GM12801 (cell line): ENCODE data around the gene GP1BA.

ENCODE experiments used
- CTCF ChIP-seq: IDR thresholded peaks from one replicate; pipeline ENCODE4 v1.5.1; 2011; ENCODE audit warnings: control low read depth; ENCODE audit not compliant: insufficient read length; ENCODE audit errors: extremely low read depth

The GP1BA gene

GRCh38 chr17:4898927-4899326 lies 33.1 kb upstream of the GP1BA start:
- TF ChIP-seq CTCF = no peak

- TF ChIP-seq CTCF = no peak
Measured at GRCh38 chr17:4899341-4900230, 32.5 kb upstream of the GP1BA start, which contains the start of gene C17orf107. C17orf107 (plus strand) TSS chr17:4899536; CDS start chr17:4899763, 227 bp downstream.

- no peak for TF ChIP-seq CTCF
Measured at GRCh38 chr17:4900231-4901107, 31.6 kb upstream of the GP1BA start.

GRCh38 chr17:4901108-4901647 lies 30.9 kb upstream of the GP1BA start:
- no peak for TF ChIP-seq CTCF

- TF ChIP-seq CTCF = no peak
Measured at GRCh38 chr17:4901648-4902344, 30.3 kb upstream of the GP1BA start.

- no peak for TF ChIP-seq CTCF
Measured at GRCh38 chr17:4902540-4902939, 29.5 kb upstream of the GP1BA start.
